NCI-H2227 treated with DMSO at 0.1 percent for 48 hours (cell line): Measurements from ENCODE around the gene THSD1.
"Not testable (repeated sequence)": the region's sequence is repeated elsewhere in the genome, so short reads cannot be mapped to it uniquely, and the experiment has no call there.

Experiments used
- DNase-seq: peaks from one replicate; lab custom pipeline; 2025; lab: John Stamatoyannopoulos, UW

The THSD1 gene

DNA sequence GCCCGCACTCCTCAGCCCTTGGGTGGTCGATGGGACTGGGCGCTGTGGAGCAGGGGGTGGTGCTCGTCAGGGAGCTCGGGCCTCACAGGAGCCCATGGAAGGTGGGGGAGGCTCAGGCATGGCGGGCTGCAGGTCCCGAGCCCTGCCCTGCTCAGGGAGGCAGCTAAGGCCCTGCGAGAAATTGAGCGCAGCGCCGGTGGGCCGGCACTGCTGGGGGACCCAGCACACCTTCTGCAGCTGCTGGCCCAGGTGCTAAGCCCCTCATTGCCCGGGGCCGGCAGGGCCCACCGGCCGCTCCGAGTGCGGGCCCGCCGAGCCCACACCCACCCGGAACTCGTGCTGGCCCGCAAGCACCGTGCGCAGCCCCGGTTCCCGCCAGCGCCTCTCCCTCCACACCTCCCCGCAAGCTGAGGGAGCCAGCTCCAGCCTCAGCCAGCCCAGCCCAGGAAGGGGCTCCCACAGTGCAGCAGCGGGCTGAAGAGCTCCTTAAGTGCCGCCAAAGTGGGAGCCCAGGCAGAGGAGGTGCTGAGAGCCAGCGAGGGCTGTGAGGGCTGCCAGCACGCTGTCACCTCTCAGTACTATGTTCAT lies 2.2 kb upstream of the THSD1 start:
- not testable (repeated sequence) for DNase-seq

- DNase-seq = not testable (repeated sequence)
Observed at GRCh38 chr13:52407436-52407835, 1.5 kb upstream of the THSD1 start.

GRCh38 chr13:52406629-52407028 lies 657 bp upstream of the THSD1 start:
- DNase-seq = no peak

DNA sequence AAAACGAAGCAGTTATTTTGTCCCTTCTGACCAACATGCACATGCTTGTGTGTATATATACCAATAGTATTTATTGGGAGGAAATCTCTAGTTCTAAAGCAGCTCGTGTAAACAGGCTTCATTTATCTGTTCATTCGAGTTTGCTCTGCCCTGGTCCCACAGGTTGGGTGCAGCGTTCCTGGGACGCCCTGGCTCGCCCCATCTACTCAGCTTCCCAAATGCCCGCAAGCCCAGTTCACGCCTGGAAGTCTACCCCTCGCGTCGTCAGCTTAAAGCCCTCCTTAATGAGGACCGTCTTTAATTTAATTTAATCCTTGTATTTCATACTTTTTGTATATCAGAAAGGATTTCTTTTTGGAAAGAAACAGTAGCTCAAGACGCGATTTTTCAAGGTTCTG lies 604 bp downstream of the THSD1 start:
- DNase-seq = no peak

DNA sequence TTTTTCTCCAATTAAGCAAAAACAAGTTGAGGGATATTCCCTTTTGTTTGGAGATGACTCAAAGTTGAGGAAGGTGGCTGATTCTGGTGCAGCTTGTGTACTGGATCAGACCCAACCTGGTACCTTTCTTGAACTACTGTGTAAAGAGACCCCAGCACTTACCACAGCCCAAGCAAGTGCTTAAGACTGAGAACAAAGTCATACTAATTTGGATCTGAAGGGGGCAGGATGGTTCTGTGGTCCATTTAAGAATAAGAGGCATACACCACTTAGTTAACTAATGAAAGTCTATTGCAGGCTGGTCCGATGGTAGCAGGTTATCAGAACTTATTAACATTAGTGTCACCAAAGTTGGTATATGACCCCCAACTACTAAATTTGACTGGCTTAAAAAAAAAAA lies 6.3 kb downstream of the THSD1 start:
- DNase-seq = no peak

- DNase-seq = no peak
Observed at GRCh38 chr13:52399046-52399445, 6.9 kb downstream of the THSD1 start.

- DNase-seq = no peak
Observed at GRCh38 chr13:52395704-52396103, 10.3 kb downstream of the THSD1 start.

GRCh38 chr13:52394586-52394985 lies 11.4 kb downstream of the THSD1 start:
- no peak for DNase-seq

GRCh38 chr13:52393572-52394357 lies 12.2 kb downstream of the THSD1 start:
- no peak for DNase-seq

DNA sequence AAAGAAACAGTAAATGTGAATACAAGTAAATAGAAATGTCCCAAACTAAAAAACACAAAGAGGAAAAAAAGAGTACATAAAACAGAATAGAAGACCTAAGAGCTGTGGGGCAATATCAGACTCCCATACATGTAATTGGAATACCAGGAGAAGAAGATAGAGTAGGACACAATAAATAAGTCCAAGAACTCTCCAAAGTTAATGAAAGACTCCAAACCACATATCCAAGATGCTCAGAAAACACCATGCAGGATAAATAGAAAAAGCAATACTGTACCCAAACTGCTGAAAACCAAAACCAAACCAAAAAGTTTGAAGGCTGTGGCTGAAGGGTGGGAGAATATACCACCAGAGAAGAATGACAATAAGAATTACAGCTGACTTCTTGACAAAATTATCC lies 18.3 kb downstream of the THSD1 start:
- DNase-seq = no peak

- no peak for DNase-seq
Observed at GRCh38 chr13:52385870-52386269, 20.1 kb downstream of the THSD1 start.

- DNase-seq = no peak
Observed at GRCh38 chr13:52383366-52383765, 22.6 kb downstream of the THSD1 start.

DNA sequence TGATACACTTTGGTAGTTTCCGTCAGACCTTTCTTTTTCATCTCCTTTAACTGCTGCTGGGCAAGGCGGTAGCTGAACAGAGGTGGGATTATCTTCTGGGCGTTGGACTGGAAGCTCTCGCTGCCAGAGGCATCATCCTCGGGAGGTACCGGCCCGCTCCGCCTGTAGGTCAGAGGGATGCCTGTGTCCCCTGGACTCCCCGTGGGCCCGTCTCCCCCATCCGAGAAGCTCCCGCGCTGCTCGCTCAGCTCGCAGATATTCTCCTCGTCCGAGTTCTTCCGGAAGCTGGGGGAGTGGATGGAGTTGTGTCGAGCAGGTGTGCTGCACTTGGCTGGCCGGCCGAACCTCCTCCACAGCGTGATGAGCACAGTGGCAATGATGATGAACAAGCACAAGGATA lies 27.7 kb downstream of the THSD1 start:
- no peak for DNase-seq

- no peak for DNase-seq
Observed at GRCh38 chr13:52377898-52378297, 28.1 kb downstream of the THSD1 start.

- DNase-seq = no peak
Observed at GRCh38 chr13:52374873-52375411, 31.0 kb downstream of the THSD1 start.

DNA sequence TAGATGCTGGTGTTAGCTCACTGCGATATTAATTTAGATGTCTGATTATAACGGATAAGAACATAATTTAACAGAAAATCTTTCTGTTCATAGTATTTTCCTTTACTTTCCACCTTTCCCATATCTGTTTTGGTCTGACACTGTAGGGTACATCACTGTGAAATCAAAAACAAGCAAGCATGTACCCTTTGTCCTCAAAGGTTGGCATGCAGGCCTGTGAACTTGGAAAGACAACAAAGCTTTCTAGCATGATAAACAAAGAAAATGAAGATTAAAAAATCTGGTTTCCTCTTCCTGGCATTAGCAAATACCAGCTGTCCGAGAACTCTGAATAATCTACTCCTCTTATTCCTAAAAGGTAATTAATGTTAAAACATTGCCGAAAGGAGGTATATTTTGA lies 31.6 kb downstream of the THSD1 start:
- no peak for DNase-seq

DNA sequence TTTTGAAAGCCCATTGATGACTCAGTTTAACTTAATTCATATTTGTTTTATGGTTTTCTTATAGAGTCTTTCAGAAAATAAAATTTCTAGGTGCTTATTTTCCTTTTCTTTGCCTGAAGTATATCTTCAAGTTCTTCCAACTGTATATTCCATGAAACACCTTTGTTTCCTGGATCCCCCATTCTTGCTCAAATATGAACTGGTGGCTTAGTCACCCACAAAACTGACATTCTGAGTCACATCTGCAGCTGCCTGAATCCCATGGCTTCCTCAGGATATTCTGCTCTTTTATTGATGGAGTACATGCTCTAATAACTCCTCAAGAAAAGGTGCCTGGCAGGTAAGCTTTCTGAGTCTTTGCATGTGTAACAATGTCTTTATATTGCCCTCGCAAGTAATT lies 32.7 kb downstream of the THSD1 start:
- not testable (repeated sequence) for DNase-seq

- no peak for DNase-seq
Observed at GRCh38 chr13:52371736-52372247, 34.2 kb downstream of the THSD1 start.

- DNase-seq = no peak
Observed at GRCh38 chr13:52366291-52366690, 39.7 kb downstream of the THSD1 start.

- not testable (repeated sequence) for DNase-seq
Observed at GRCh38 chr13:52362169-52362887, 43.6 kb downstream of the THSD1 start.

GRCh38 chr13:52361225-52361624 lies 44.7 kb downstream of the THSD1 start:
- no peak for DNase-seq

GRCh38 chr13:52359534-52359933 lies 46.4 kb downstream of the THSD1 start:
- no peak for DNase-seq

- DNase-seq = no peak
Observed at GRCh38 chr13:52356327-52356726, 49.6 kb downstream of the THSD1 start.
